Stimulated activated CD8-positive, alpha-beta memory T cell treated with anti-CD3 and anti-CD28 coated beads, Interleukin-4, amount 100 ng/mL, for 4 hours (primary cell): ENCODE data around the gene ASAP2.
"Not testable (repeated sequence)": the region's sequence is repeated elsewhere in the genome, so short reads cannot be mapped to it uniquely, and the experiment has no call there.

Source experiments
- DNase-seq, 2 donors: peaks; one replicate each; pipeline ENCODE4 v3.0.0-alpha.2; 2020; ENCODE audit warnings: low read depth in 2 of 2, low spot score in 1 of 2

ASAP2 gene

DNA sequence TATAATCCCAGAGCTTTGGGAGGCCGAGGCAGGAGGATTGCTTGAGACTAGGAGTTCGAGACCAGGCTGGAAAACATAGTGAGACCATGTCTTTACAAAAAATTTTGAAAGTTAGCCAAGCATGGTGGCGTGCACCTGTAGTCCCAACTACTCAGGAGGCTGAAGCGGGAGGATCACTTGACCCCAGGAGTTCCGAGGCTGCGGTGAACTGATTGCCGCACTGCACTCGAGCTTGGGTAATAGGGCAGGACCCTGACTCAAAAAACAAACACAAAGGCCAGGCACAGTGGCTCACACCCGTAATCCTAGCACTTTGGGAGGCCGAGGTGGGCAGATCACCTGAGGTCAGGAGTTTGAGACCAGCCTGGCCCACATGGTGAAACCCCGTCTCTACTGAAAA is 191.6 kb downstream of the ASAP2 start:
- not testable (repeated sequence) for DNase-seq

DNA sequence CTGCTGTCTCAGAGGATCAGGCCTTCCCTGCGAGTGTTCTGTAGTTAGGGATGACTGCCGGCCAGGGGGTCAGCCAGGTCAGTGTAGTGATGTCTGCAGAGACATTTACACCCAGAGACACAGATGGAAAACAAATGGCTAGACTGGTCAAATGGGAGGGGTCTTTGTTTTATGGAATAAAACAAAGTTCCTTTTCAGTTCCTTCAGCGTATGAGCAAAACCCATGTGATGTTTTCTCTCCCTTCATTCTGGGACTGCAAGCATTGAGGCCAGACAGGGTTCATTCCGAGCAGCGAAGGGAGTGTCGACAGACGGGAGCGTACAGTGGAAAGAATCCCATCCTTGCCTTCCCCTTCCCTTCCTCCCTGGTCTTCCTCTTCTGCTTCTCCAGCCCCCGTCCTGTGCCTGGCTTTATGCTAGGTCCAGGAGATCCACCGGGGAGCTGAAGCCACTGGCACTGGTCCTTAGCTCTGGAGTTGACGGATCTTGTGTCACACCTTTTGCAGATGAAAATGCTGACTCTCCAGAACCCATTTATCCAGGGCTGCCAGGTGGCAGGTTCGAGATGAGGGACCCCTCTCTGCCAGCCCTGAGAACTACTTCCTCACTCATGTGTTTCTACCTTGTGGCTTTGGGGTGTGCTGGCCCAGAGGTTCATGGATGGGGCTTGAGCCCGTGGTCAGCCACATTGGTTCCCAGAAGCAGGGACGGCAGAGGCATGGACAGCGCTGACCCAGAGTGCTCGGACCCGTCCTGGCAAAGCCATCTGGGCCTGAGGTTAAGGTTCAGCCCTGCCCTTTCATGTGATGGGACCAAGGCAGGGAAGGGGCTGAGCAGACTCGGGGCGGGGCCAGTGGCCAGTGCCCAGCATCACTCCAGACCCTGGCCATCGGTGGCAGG is 192.5 kb downstream of the ASAP2 start:
- no peak for DNase-seq

- DNase-seq, result no peak
Observed at GRCh38 chr2:9400268-9401058, 193.9 kb downstream of the ASAP2 start.

GRCh38 chr2:9401059-9401547 is 194.5 kb downstream of the ASAP2 start:
- DNase-seq, result no peak

DNA sequence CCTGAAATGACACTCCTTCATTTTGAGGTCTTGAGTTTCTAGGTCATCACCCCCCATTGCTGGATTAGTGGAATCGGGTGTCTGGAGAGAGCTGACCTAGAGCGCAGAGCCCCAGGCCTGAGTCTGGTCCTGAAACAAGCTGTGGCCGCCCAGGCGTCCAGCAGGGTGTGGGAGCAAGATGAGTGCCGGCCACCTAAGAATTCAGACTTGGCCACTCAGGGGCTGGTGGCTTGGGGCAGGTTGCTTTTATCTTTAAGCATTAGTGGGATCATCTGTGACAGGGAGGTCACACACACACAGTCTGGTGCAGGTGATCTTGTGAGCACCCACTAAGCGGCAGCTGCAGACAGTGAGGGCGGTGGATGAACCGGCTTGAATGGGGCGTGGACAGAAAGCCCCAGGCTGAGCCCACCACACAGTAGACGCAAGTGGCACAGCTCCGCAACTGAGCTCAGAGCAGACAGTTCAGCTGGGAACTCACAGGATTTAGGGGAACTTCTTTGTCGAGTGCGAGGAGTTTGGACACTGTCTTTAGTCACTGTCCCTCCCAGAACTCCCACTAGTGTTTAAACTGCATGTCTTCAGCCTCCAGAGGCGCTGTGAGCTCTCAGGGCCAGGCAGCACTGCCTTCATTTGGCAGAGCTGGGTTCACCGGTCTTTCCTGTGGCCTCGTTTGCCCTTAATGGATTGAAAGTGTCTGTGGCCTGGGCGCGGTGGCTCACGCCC is 195.2 kb downstream of the ASAP2 start:
- no peak for DNase-seq

DNA sequence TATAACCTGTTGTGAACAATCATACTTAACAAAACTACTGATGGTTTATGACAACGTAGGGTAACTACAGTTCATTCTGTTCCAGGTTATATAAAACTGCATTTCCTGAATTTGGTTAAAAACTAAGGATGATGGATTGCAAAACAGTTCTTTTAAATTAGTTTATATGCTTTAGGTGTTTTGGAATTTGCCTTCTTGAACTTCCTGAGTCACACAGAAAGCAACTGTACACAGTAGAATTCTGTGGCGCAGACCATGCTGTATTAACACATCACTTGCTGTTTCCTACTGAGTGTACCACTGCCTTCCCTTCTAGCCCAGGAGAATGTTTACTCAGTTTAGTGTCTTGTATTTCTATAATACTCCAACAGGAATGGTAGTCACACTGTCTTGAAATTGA is 197.3 kb downstream of the ASAP2 start:
- no peak for DNase-seq

GRCh38 chr2:9404451-9404850 is 197.8 kb downstream of the ASAP2 start:
- no peak for DNase-seq

DNA sequence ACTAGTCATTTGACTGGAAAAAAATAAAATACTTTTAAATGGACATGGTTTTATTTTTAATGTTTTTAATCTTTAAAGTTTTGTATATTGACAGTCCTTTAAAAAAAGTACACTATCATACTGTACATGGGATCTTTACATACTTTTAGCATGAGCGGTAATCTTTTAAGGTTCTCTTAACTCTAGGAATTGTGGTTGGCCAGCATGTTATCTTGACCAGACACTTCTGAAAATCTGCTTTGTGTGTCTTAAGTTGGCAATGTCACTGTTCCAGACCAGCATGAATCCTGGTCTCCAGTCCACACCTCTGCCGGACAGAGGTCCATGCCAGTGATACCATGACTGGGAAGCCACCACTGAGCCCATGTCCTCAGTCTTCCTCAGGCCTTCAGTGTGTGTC is 199.0 kb downstream of the ASAP2 start:
- DNase-seq, result no peak

- no peak for DNase-seq
Observed at GRCh38 chr2:9406529-9407362, 200.1 kb downstream of the ASAP2 start.

- DNase-seq, result no peak
Observed at GRCh38 chr2:9407363-9407811, 200.8 kb downstream of the ASAP2 start.

DNA sequence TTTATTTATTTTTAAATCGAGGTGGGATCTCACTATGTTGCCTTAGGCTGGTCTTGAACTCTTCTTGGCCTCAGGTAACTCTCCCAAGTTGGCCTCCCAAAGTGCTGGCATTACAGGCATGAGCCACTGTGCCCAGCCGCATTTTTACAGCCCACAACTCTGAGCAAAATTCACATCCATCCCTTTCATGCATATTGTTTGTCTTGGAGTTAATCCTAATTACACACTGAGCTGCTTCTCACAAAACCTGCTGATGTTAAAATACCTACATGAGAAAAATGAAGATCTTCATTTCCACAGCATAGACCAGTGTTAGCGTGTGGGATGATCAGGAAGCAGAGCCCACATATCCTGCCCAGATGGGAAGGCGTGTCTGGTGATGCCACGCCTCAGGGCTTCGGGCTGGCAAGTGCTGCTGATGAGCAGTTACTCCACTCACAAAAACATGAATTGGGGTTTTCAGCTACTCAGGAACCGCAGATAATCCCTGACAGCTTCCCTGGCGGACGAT is 202.1 kb downstream of the ASAP2 start:
- DNase-seq, result no peak

- DNase-seq, result no peak
Observed at GRCh38 chr2:9410108-9410507, 203.5 kb downstream of the ASAP2 start.

GRCh38 chr2:9412781-9413180 is 206.2 kb downstream of the ASAP2 start:
- no peak for DNase-seq

DNA sequence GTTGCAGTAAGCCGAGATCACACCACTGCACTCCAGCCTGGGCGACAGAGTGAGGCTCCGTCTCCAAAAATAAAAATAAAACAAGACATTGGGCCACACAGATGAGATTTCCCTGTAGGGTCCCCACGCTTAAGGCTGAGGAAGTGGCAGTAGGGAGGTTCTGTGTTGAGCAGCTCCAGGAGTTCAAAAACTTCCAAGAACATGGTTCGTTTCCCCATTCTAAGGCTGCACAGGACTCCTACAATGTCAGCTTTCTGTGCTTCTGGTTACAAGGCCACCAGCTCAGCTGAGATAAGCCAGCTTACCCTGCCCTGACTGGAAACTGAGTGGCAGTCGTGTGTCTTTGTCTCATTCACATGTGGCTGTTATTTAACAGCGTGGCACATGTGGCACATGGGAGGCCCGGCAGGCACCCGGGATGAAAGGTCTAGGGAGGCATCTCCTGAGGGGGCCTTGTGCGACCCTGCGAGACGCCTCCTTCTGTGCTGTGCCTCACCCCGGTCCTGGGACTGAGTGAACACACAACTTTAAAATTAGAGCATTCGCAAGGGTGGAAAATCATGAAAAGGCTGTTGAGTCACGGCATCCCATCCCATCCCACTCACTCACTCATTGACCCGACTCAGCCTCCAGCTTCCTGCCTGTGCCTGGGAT is 209.0 kb downstream of the ASAP2 start:
- no peak for DNase-seq

- DNase-seq, result no peak
Observed at GRCh38 chr2:9416267-9416961, 209.8 kb downstream of the ASAP2 start.

- no peak for DNase-seq
Observed at GRCh38 chr2:9416962-9417316, 210.3 kb downstream of the ASAP2 start.

- DNase-seq, result no peak
Observed at GRCh38 chr2:9417725-9418124, 211.1 kb downstream of the ASAP2 start.

GRCh38 chr2:9418746-9419145 is 212.1 kb downstream of the ASAP2 start:
- no peak for DNase-seq

DNA sequence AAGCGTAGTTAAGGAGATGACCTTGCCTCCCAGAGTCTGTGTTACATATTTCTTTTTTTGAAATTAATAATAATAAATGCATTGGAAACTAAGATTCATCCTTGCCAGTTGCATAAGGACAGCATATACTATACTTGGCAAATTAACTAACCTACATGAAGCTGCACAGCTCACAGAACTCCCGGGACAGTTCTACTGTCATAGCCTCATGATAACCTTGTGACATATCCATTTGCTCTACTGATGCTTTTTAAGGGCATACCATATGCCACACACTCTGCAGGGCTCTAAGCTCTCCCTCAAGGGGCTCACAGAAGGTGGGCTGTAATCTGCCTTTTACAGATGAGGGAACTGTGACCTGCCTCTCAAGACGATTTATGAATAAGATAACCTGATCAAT is 212.9 kb downstream of the ASAP2 start:
- DNase-seq, result no peak
